ENCODE results near the gene CNTN1. TPM values are rescaled to one million over a fixed set of nuclear protein-coding genes. Genes with fewer than 3 reads are reported as not detected.

The CNTN1 gene
- total and polyA plus RNA-seq, 2 of the 8 experiments (the other 6 are each of a cell fraction or from before 2014, with no cell fraction given) = 7.2 to 21.8 TPM

GRCh38 chr12:40828593-40828990 is 136.4 kb downstream of the CNTN1 start:
- H2BK5ac ChIP-seq (ENCODE audit: low read depth, low read length) = no peak overlapping the region
- no peak overlapping the region for H3K27ac ChIP-seq (ENCODE audit: low read depth, low read length)
- peak overlapping the region in 1 of 2 experiments; percentile 53; a peak in 1 of 4 replicates for H3K4me2 ChIP-seq (ENCODE audit: insufficient read depth in 1 of 2, low read depth in 2 of 2, low read length in 2 of 2)
- H2BK20ac ChIP-seq (ENCODE audit: low read length) = no peak overlapping the region
- no peaks in the 10 kb centered on the region for H3K79me1 ChIP-seq (ENCODE audit: low read depth, low read length)
- POLR2A ChIA-PET (ENCODE audit: partially characterized antibody) = interaction anchor here (1.1 kb wide), 1 partner anchor 22 kb away, joined by 3 read pairs; no protein-coding TSS in a partner anchor
- H3K18ac ChIP-seq (ENCODE audit: extremely low read depth, low read length) = no peak overlapping the region
- no peak overlapping the region for H4K5ac ChIP-seq (ENCODE audit: insufficient read length, low read depth, low read length)
- CTCF ChIA-PET (ENCODE audit: partially characterized antibody) = no interaction called here
- H3K27me3 ChIP-seq (replicated peaks in 1 of 4; ENCODE audit: control insufficient read depth in 3 of 4, extremely low read depth in 1 of 4, insufficient read depth in 3 of 4, low read length in 3 of 4) = no peaks in the 10 kb centered on the region
- no peak overlapping the region for H3K4me3 ChIP-seq (ENCODE audit: extremely low read depth in 1 of 4, insufficient read depth in 2 of 4, low read depth in 3 of 4, low read length in 4 of 4)
- H2BK120ac ChIP-seq (replicated peaks; ENCODE audit: low read depth, low read length) = no peak overlapping the region
- no peak overlapping the region for H2BK12ac ChIP-seq (ENCODE audit: low read depth, low read length)
- H3K9me3 ChIP-seq (ENCODE audit: insufficient read depth in 2 of 2, low read depth in 1 of 2, low read length in 1 of 2) = no peaks in the 10 kb centered on the region
- no peak overlapping the region for H3K14ac ChIP-seq (ENCODE audit: insufficient read length)
- no peaks in the 10 kb centered on the region for H3K23me2 ChIP-seq (ENCODE audit: low read depth, low read length)
- H3K9ac ChIP-seq (replicated peaks in 1 of 4; ENCODE audit: extremely low read depth in 1 of 4, low read depth in 3 of 4, low read length in 3 of 4) = no peak overlapping the region
- H3K23ac ChIP-seq (ENCODE audit: insufficient read length) = no peak overlapping the region
- peaks cover 0 to 2% of the 10 kb centered on the region in 2 experiments for H4K20me1 ChIP-seq (replicated peaks in 1 of 2; ENCODE audit: control insufficient read depth in 1 of 2, insufficient read depth in 2 of 2, low read length in 2 of 2)
- peaks cover 6 to 11% (median 7%) of the 10 kb centered on the region in 4 experiments; a peak in 5 of 7 replicates for H3K4me1 ChIP-seq (replicated peaks in 1 of 4; ENCODE audit: control insufficient read depth in 3 of 4, insufficient read depth in 4 of 4, low read length in 3 of 4)
- H4K8ac ChIP-seq (ENCODE audit: extremely low read depth, insufficient read depth, low read length) = no peak overlapping the region
- no peaks in the 10 kb centered on the region for H3K36me3 ChIP-seq (ENCODE audit: control insufficient read depth in 2 of 4, insufficient read depth in 4 of 4, low read length in 3 of 4)
- H3K4ac ChIP-seq (replicated peaks; ENCODE audit: insufficient read length, low read depth, low read length) = no peak overlapping the region
- H2AK5ac ChIP-seq (ENCODE audit: low read depth, low read length) = no peak overlapping the region
- no peak for TF ChIP-seq CBX8 (IDR thresholded peaks at IDR 0.05; ENCODE audit: borderline replicate concordance, low read depth, low read length)
- no peak for TF ChIP-seq SIX5 (IDR thresholded peaks at IDR 0.05; ENCODE audit: low read depth, low read length)
- no peak for TF ChIP-seq JUND (IDR thresholded peaks at IDR 0.05; ENCODE audit: low read length)
- TF ChIP-seq ASH2L (IDR thresholded peaks at IDR 0.05; ENCODE audit: low read length) = no peak
- 74% methylated on average over 5 of the region's 5 CpGs; no CpG with 5 or more reads in 1 of the 2 experiments for WGBS, 2 experiments (ENCODE audit: extremely low coverage in 1 of 2, insufficient coverage in 1 of 2, insufficient read length in 1 of 2, insufficient replicate concordance in 2 of 2, low coverage in 1 of 2, low lambda C conversion rate in 2 of 2, missing lambda C conversion rate in 1 of 2)
- no peak for DNase-seq (ENCODE audit: low read depth in 1 of 2, low spot score in 2 of 2)
- FAIRE-seq = peak; percentile 39
- H3K56ac ChIP-seq (replicated peaks; ENCODE audit: insufficient read length, low read depth, low read length) = no peak overlapping the region
- no peak overlapping the region for H2AFZ ChIP-seq (ENCODE audit: low read length)
- no peaks in the 10 kb centered on the region for H3K79me2 ChIP-seq (ENCODE audit: control insufficient read depth in 1 of 2, insufficient read depth in 2 of 2, low read length in 2 of 2)
- H2BK15ac ChIP-seq (ENCODE audit: low read length) = no peak overlapping the region
- no peak overlapping the region for H4K91ac ChIP-seq (replicated peaks; ENCODE audit: insufficient read length, low read length)

Measured in H1 (cell line).